WERI-Rb-1 (cell line): Measurements from ENCODE around the gene RERE.

Experiments used
- DNase-seq: peaks from one replicate; pipeline ENCODE4 v3.0.0-alpha.2; 2020
- H3K27ac ChIP-seq: fragments of 250-450 bp; sonication (Bioruptor Pico); 2 replicates; pipeline ENCODE4 v1.5.1; 2020; ENCODE audit warnings: mild to moderate bottlenecking, moderate library complexity
- H3K27me3 ChIP-seq: fragments of 250-450 bp; sonication (Bioruptor Pico); 2 replicates; pipeline ENCODE4 v1.5.1; 2021; ENCODE audit warnings: mild to moderate bottlenecking, low read depth, moderate library complexity; ENCODE audit not compliant: insufficient read depth, severe bottlenecking
- H3K36me3 ChIP-seq: fragments of 250-450 bp; sonication (Bioruptor Pico); 2 replicates; pipeline ENCODE4 v1.5.1; 2020; ENCODE audit warnings: mild to moderate bottlenecking, moderate library complexity
- H3K4me3 ChIP-seq: 2 replicates; pipeline ENCODE4 v1.5.1; 2011; ENCODE audit warnings: low read depth, mild to moderate bottlenecking, control low read depth, low read length
- H3K9me3 ChIP-seq: fragments of 250-450 bp; sonication (Bioruptor Pico); 2 replicates; pipeline ENCODE4 v1.5.1; 2021; ENCODE audit warnings: mild to moderate bottlenecking, moderate library complexity; ENCODE audit not compliant: severe bottlenecking
- CTCF ChIP-seq: IDR thresholded peaks from 2 replicates; pipeline ENCODE4 v1.5.1; 2011; ENCODE audit warnings: low read depth, mild to moderate bottlenecking, control low read depth, inconsistent platforms, low read length

Gene RERE

GRCh38 chr1:8642114-8642513 is 175.3 kb downstream of the RERE start:
- no peak for TF ChIP-seq CTCF
- H3K9me3 ChIP-seq = no peaks in the 10 kb centered on the region

GRCh38 chr1:8641377-8641997 is 176.0 kb downstream of the RERE start:
- DNase-seq = no peak
- Histone ChIP-seq H3K9me3 (no peaks in the 10 kb centered on the region), H3K27ac (no peak overlapping the region), H3K27me3 (no peaks in the 10 kb centered on the region), H3K36me3 (peaks cover 49% of the 10 kb centered on the region), H3K4me3 (no peak overlapping the region)
- no peak for TF ChIP-seq CTCF

More at GRCh38 chr1:8642114-8642513, 175.3 kb downstream of the RERE start:
- no peak for DNase-seq
- H3K36me3 ChIP-seq = peaks cover 55% of the 10 kb centered on the region
- H3K4me3 ChIP-seq = no peak overlapping the region
- no peak overlapping the region for H3K27ac ChIP-seq
- H3K27me3 ChIP-seq = no peaks in the 10 kb centered on the region

GRCh38 chr1:8640950-8641349 is 176.5 kb downstream of the RERE start:
- no peaks in the 10 kb centered on the region for H3K27me3 ChIP-seq

GRCh38 chr1:8639148-8639547 is 178.3 kb downstream of the RERE start:
- TF ChIP-seq CTCF = no peak
- no peak overlapping the region for H3K4me3 ChIP-seq

More at GRCh38 chr1:8640950-8641349, 176.5 kb downstream of the RERE start:
- Histone ChIP-seq H3K27ac (no peak overlapping the region), H3K4me3 (no peak overlapping the region), H3K9me3 (no peaks in the 10 kb centered on the region), H3K36me3 (peaks cover 48% of the 10 kb centered on the region)
- no peak for TF ChIP-seq CTCF
- DNase-seq = no peak

GRCh38 chr1:8633741-8634501 is 183.5 kb downstream of the RERE start:
- TF ChIP-seq CTCF = no peak
- no peak overlapping the region for H3K27ac ChIP-seq
- H3K4me3 ChIP-seq = no peak overlapping the region
- H3K9me3 ChIP-seq = no peaks in the 10 kb centered on the region
- DNase-seq = no peak
- no peaks in the 10 kb centered on the region for H3K27me3 ChIP-seq
- peaks cover 25% of the 10 kb centered on the region for H3K36me3 ChIP-seq

More at GRCh38 chr1:8639148-8639547, 178.3 kb downstream of the RERE start:
- Histone ChIP-seq H3K36me3 (peaks cover 42% of the 10 kb centered on the region), H3K27ac (no peak overlapping the region), H3K27me3 (no peaks in the 10 kb centered on the region), H3K9me3 (no peaks in the 10 kb centered on the region)
- no peak for DNase-seq
